AG04450 (cell line): ENCODE data around the gene PNMA8A. TPM values are rescaled to one million over a fixed set of nuclear protein-coding genes. Genes with fewer than 3 reads are reported as not detected.

Experiments used
- CTCF ChIA-PET: fragments of 300-600, 350-600 bp; formaldehyde crosslinking; extraction: SDS; loops from one replicate; lab custom pipeline; 2022; ENCODE audit warnings: antibody characterized with exemption, inconsistent platforms; lab: Charles Lee
- POLR2A ChIA-PET: fragments of 350-600 bp; formaldehyde crosslinking; extraction: SDS; loops from one replicate; lab custom pipeline; 2021; ENCODE audit warnings: antibody characterized with exemption, inconsistent platforms; lab: Yijun Ruan, JAX
- DNase-seq: peaks from one replicate; pipeline ENCODE4 v3.0.0-alpha.2; 2011; ENCODE audit warnings: low read depth, low spot score
- H3K27ac ChIP-seq: one replicate; pipeline ENCODE4 v1.5.1; 2012; ENCODE audit warnings: low read depth, low read length, control low read depth
- H3K27me3 ChIP-seq: one replicate; pipeline ENCODE4 v1.6.0; 2012; ENCODE audit warnings: low read length; ENCODE audit not compliant: control insufficient read depth, insufficient read depth
- H3K4me3 ChIP-seq: 2 replicates; pipeline ENCODE4 v1.5.1; 2011; ENCODE audit warnings: mild to moderate bottlenecking, low read depth, low read length, control low read depth
- H3K9me3 ChIP-seq: 2 replicates; pipeline ENCODE4 v1.5.1; 2012; ENCODE audit warnings: low read length; ENCODE audit not compliant: control insufficient read depth, insufficient read depth
- polyA plus RNA-seq: library from polyadenylated mRNA; depleted of rRNA; stranded (reverse); fragments of >200 nt; gene quantifications from 2 replicates; pipeline ENCODE4 v1.2.3, GENCODE V29; 2011
- TF ChIP-seq, protein P1 (sequence below): IDR thresholded peaks from 2 replicates; pipeline ENCODE4 v1.5.1; 2011; ENCODE audit warnings: low read depth, low read length, control low read depth, inconsistent platforms

The PNMA8A gene
- polyA plus RNA-seq, 1 experiment = 4.0 TPM

GRCh38 chr19:46480415-46480814, 9.1 kb upstream of the PNMA8A start:
- ChIA-PET POLR2A (interaction anchor here (0.6 to 1.5 kb wide), 2 partner anchors 14 to 67 kb away, joined by 3 to 8 read pairs; partner anchors contain the start of gene CCDC8), CTCF (interaction anchor here (0.6 to 5.4 kb wide), 4 partner anchors 9 to 233 kb away, joined by 3 to 60 read pairs (median 14); no protein-coding TSS in a partner anchor)
- Histone ChIP-seq H3K4me3 (no peak overlapping the region), H3K27ac (peak overlapping the region; percentile 96), H3K27me3 (no peaks in the 10 kb centered on the region), H3K9me3 (no peaks in the 10 kb centered on the region)
- peak; percentile 70 for DNase-seq
- TF ChIP-seq, protein P1, sequence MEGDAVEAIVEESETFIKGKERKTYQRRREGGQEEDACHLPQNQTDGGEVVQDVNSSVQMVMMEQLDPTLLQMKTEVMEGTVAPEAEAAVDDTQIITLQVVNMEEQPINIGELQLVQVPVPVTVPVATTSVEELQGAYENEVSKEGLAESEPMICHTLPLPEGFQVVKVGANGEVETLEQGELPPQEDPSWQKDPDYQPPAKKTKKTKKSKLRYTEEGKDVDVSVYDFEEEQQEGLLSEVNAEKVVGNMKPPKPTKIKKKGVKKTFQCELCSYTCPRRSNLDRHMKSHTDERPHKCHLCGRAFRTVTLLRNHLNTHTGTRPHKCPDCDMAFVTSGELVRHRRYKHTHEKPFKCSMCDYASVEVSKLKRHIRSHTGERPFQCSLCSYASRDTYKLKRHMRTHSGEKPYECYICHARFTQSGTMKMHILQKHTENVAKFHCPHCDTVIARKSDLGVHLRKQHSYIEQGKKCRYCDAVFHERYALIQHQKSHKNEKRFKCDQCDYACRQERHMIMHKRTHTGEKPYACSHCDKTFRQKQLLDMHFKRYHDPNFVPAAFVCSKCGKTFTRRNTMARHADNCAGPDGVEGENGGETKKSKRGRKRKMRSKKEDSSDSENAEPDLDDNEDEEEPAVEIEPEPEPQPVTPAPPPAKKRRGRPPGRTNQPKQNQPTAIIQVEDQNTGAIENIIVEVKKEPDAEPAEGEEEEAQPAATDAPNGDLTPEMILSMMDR = no peak

DNA sequence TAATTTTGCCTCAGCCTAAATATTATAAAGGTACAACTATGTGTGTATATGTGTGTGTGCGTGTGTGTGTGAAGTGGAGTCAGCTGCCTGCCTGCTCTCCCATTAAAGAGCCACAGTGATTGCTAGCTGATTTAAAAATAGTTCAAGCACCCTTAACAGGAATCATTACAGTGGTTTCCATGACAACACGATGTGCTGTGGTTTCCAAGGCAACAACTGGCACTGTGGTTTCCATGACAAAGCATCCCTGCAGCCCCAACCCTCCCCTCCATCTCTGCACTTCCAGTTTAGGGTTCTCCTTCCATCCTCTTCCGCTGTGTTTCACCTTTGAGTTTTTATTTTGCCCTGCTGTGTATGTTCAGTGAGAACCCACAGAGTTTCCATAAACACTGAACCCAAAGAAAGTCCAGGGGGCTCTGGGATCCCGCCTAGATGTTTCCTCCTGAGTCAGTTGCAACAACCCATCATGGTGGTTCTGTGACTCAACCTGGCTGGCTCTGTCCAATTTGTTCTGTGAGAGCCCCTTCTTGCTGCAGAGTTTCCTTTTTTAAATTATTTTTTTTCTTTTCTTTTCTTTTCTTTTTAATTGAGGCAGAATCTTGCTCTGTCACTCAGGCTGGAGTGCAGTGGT, 7.1 kb upstream of the PNMA8A start:
- CTCF ChIA-PET = interaction anchor here (0.5 to 1.6 kb wide), 3 partner anchors 9 to 198 kb away, joined by 3 to 4 read pairs (median 3); no protein-coding TSS in a partner anchor

GRCh38 chr19:46475986-46476385, 4.6 kb upstream of the PNMA8A start:
- H3K27me3 ChIP-seq = no peaks in the 10 kb centered on the region
- TF ChIP-seq, protein P1 = no peak
- no peaks in the 10 kb centered on the region; the same call in 1 of the 2 replicates for H3K9me3 ChIP-seq
- no peak overlapping the region for H3K4me3 ChIP-seq
- DNase-seq = no peak
- no peak overlapping the region for H3K27ac ChIP-seq
- ChIA-PET POLR2A (interaction anchor here (0.6 to 0.7 kb wide), 2 partner anchors 56 to 60 kb away, joined by 3 to 13 read pairs; no protein-coding TSS in a partner anchor), CTCF (interaction anchor here (1.2 kb wide), 1 partner anchor 80 kb away, joined by 4 read pairs; no protein-coding TSS in a partner anchor)

More for the DNA sequence above, 7.1 kb upstream of the PNMA8A start:
- POLR2A ChIA-PET = interaction anchor here (1.4 kb wide), 1 partner anchor 65 kb away, joined by 10 read pairs; the partner anchor contains the start of gene CCDC8
- TF ChIP-seq, protein P1 = no peak
- H3K4me3 ChIP-seq = no peak overlapping the region
- H3K9me3 ChIP-seq = no peaks in the 10 kb centered on the region
- H3K27ac ChIP-seq = no peak overlapping the region
- DNase-seq = no peak
- H3K27me3 ChIP-seq = no peaks in the 10 kb centered on the region

DNA sequence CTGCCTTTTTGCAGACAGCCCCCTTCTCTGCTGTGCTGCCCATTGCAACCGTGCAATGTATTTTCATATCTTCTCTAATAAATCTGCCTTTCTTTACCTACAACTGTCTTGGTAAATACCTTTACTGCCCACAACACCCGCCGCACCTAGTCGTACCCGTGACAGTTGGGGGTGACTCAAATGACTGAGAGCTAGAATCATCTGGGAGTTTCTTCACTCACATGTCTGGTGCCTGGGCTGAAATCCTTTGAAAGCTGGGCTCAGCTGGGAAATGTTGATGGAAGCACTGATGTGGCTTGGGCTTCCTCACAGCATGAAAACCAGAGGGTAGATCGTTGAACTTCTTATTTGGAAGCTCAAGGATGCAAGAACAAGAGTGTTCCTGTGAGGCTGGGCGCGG, 2.8 kb upstream of the PNMA8A start:
- peaks cover 3% of the 10 kb centered on the region; the same call in 1 of the 2 replicates for H3K9me3 ChIP-seq

More for the DNA sequence above, 2.8 kb upstream of the PNMA8A start:
- H3K4me3 ChIP-seq = no peak overlapping the region
- no peak overlapping the region for H3K27ac ChIP-seq
- H3K27me3 ChIP-seq = no peaks in the 10 kb centered on the region
- TF ChIP-seq, protein P1 = no peak
- DNase-seq = no peak
- CTCF ChIA-PET = interaction anchor here (1.2 to 1.6 kb wide), 2 partner anchors 13 to 78 kb away, joined by 4 to 7 read pairs; no protein-coding TSS in a partner anchor
- POLR2A ChIA-PET = no interaction called here
